Measurements from ENCODE around the gene MUSK. TPM values are rescaled to one million over a fixed set of nuclear protein-coding genes. Genes with fewer than 3 reads are reported as not detected.

Gene MUSK
- total and polyA plus RNA-seq, 2 donors (not counting 1 experiment from before 2014, with no cell fraction given) = not detected

- H3K79me2 ChIP-seq (ENCODE audit: control insufficient read depth, insufficient read depth, low read length) = no peaks in the 10 kb centered on the region
- no peak overlapping the region for H3K4me2 ChIP-seq (replicated peaks; ENCODE audit: low read depth, low read length, poor library complexity, severe bottlenecking)
- TF ChIP-seq CTCF (IDR thresholded peaks at IDR 0.05) (no peak), EZH2 (IDR thresholded peaks at IDR 0.05; ENCODE audit: borderline replicate concordance, insufficient read depth, low read depth, low read length, poor library complexity, severe bottlenecking) (no peak)
- no CpG with 5 or more reads among the region's 1 CpG for WGBS (ENCODE audit: insufficient coverage)
- no peaks in the 10 kb centered on the region for H3K4me1 Mint-ChIP-seq
- POLR2A ChIA-PET = no interaction called here
- intact Hi-C loops (cut with micrococcal nuclease) = no loop called here
- no peak overlapping the region for H3K4me3 ChIP-seq (ENCODE audit: control extremely low read depth in 1 of 5, extremely low read depth in 1 of 5, insufficient read depth in 1 of 5, low read depth in 2 of 5, low read length in 4 of 5)
- no peak overlapping the region for H3K4me3 Mint-ChIP-seq
- no peaks in the 10 kb centered on the region for H3K36me3 ChIP-seq (replicated peaks in 1 of 2; ENCODE audit: control extremely low read depth in 1 of 2, control insufficient read depth in 1 of 2, extremely low read depth in 1 of 2, insufficient read depth in 2 of 2, low read length in 1 of 2)
- no peaks in the 10 kb centered on the region for H4K20me1 ChIP-seq (ENCODE audit: control insufficient read depth, insufficient read depth, low read length, poor library complexity, severe bottlenecking)
- H3K4me1 ChIP-seq (ENCODE audit: control insufficient read depth in 2 of 2, insufficient read depth in 2 of 2, low read length in 2 of 2) = no peaks in the 10 kb centered on the region
- H3K27me3 ChIP-seq (replicated peaks in 1 of 4; ENCODE audit: control extremely low read depth in 1 of 4, control insufficient read depth in 3 of 4, insufficient read depth in 4 of 4, low read length in 3 of 4) = no peaks in the 10 kb centered on the region
- DNase-seq (no peak), ATAC-seq (ENCODE audit: low read depth) (no peak)
- H3K27ac ChIP-seq (ENCODE audit: low read length in 2 of 2) = no peak overlapping the region
- H3K27ac Mint-ChIP-seq = no peak overlapping the region
- H3K9me3 Mint-ChIP-seq (ENCODE audit: insufficient read depth) = no peaks in the 10 kb centered on the region
- no peak overlapping the region for H2AFZ ChIP-seq (ENCODE audit: insufficient read depth, low read depth, low read length, poor library complexity, severe bottlenecking)
- H3K27me3 Mint-ChIP-seq = no peaks in the 10 kb centered on the region
- H3K9ac ChIP-seq (ENCODE audit: low read length) = no peak overlapping the region
- H3K9me3 ChIP-seq (ENCODE audit: control extremely low read depth in 1 of 3, control insufficient read depth in 2 of 3, insufficient read depth in 1 of 3, low read length in 2 of 3) = no peaks in the 10 kb centered on the region
- CTCF ChIA-PET = no interaction called here
These were observed 95.0 kb downstream of the MUSK start for GRCh38 chr9:110763568-110763967.

- Mint-ChIP-seq H3K9me3 (ENCODE audit: insufficient read depth) (no peaks in the 10 kb centered on the region), H3K4me1 (no peaks in the 10 kb centered on the region), H3K27ac (no peak overlapping the region), H3K4me3 (no peak overlapping the region), H3K27me3 (no peaks in the 10 kb centered on the region)
- no peaks in the 10 kb centered on the region for H3K4me1 ChIP-seq (ENCODE audit: control insufficient read depth in 2 of 2, insufficient read depth in 2 of 2, low read length in 2 of 2)
- WGBS (ENCODE audit: insufficient coverage) = 73% methylated on average over 2 of the region's 3 CpGs
- ATAC-seq (ENCODE audit: low read depth) (no peak), DNase-seq (no peak)
- H3K36me3 ChIP-seq (replicated peaks in 1 of 2; ENCODE audit: control extremely low read depth in 1 of 2, control insufficient read depth in 1 of 2, extremely low read depth in 1 of 2, insufficient read depth in 2 of 2, low read length in 1 of 2) = no peaks in the 10 kb centered on the region
- H2AFZ ChIP-seq (ENCODE audit: insufficient read depth, low read depth, low read length, poor library complexity, severe bottlenecking) = no peak overlapping the region
- H4K20me1 ChIP-seq (ENCODE audit: control insufficient read depth, insufficient read depth, low read length, poor library complexity, severe bottlenecking) = no peaks in the 10 kb centered on the region
- no peak overlapping the region for H3K27ac ChIP-seq (ENCODE audit: low read length in 2 of 2)
- no peaks in the 10 kb centered on the region for H3K27me3 ChIP-seq (replicated peaks in 1 of 4; ENCODE audit: control extremely low read depth in 1 of 4, control insufficient read depth in 3 of 4, insufficient read depth in 4 of 4, low read length in 3 of 4)
- no peak overlapping the region for H3K4me3 ChIP-seq (ENCODE audit: control extremely low read depth in 1 of 5, extremely low read depth in 1 of 5, insufficient read depth in 1 of 5, low read depth in 2 of 5, low read length in 4 of 5)
- CTCF ChIA-PET = no interaction called here
- H3K9me3 ChIP-seq (ENCODE audit: control extremely low read depth in 1 of 3, control insufficient read depth in 2 of 3, insufficient read depth in 1 of 3, low read length in 2 of 3) = no peaks in the 10 kb centered on the region
- intact Hi-C loops (cut with micrococcal nuclease) = no loop called here
- no peak for TF ChIP-seq EZH2 (IDR thresholded peaks at IDR 0.05; ENCODE audit: borderline replicate concordance, insufficient read depth, low read depth, low read length, poor library complexity, severe bottlenecking)
- no peak for TF ChIP-seq CTCF (IDR thresholded peaks at IDR 0.05)
- H3K79me2 ChIP-seq (ENCODE audit: control insufficient read depth, insufficient read depth, low read length) = no peaks in the 10 kb centered on the region
- POLR2A ChIA-PET = no interaction called here
- no peak overlapping the region for H3K4me2 ChIP-seq (replicated peaks; ENCODE audit: low read depth, low read length, poor library complexity, severe bottlenecking)
- no peak overlapping the region for H3K9ac ChIP-seq (ENCODE audit: low read length)
These were observed 95.4 kb downstream of the MUSK start for GRCh38 chr9:110764006-110764405.
